WTC11 (cell line): ENCODE results near the gene FBXL16. TPM values are rescaled to one million over a fixed set of nuclear protein-coding genes. Genes with fewer than 3 reads are reported as not detected.
A peak's percentile ranks its signal among the peaks of the same experiment; 100 is the strongest.

Source experiments
- CREB1 ChIP-seq: sonication (generic); formaldehyde crosslinking; IDR thresholded peaks from 2 replicates; pipeline ENCODE4 v1.8.0; 2023; ENCODE audit warnings: mild to moderate bottlenecking, missing genetic modification reagents
- ELF4 ChIP-seq: sonication (generic); formaldehyde crosslinking; IDR thresholded peaks from 2 replicates; pipeline ENCODE4 v1.8.1; 2022; ENCODE audit warnings: low read depth, mild to moderate bottlenecking, moderate library complexity, missing genetic modification reagents
- FOXJ3 ChIP-seq: sonication (generic); formaldehyde crosslinking; IDR thresholded peaks from 2 replicates; pipeline ENCODE4 v1.9.0; 2021; ENCODE audit warnings: missing genetic modification reagents, mild to moderate bottlenecking, borderline replicate concordance
- JAZF1 ChIP-seq: fragments of 250-450 bp; sonication (Bioruptor Pico); IDR thresholded peaks from 2 replicates; pipeline ENCODE4 v1.9.0; 2021; ENCODE audit warnings: moderate library complexity, mild to moderate bottlenecking, inconsistent platforms
- MXD4 ChIP-seq: fragments of 250-450 bp; sonication (Bioruptor Pico); IDR thresholded peaks from 2 replicates; pipeline ENCODE4 v1.8.0; 2021; ENCODE audit warnings: mild to moderate bottlenecking, moderate library complexity, borderline replicate concordance
- ZNF219 ChIP-seq: sonication (generic); formaldehyde crosslinking; IDR thresholded peaks from 2 replicates; pipeline ENCODE4 v1.8.0; 2023; ENCODE audit warnings: missing genetic modification reagents, mild to moderate bottlenecking, borderline replicate concordance
- ZNF317 ChIP-seq: sonication (generic); formaldehyde crosslinking; IDR thresholded peaks from 2 replicates; pipeline ENCODE4 v1.8.1; 2023; ENCODE audit warnings: low read depth, mild to moderate bottlenecking, moderate library complexity, missing genetic modification reagents, borderline replicate concordance
- total RNA-seq: library from RNA; stranded (reverse); gene quantifications from 3 replicates; pipeline ENCODE4 v1.2.3, GENCODE V29; 2021
- TF ChIP-seq, protein P1 (sequence below): sonication (generic); formaldehyde crosslinking; IDR thresholded peaks from 2 replicates; pipeline ENCODE4 v1.8.0; 2023; ENCODE audit warnings: missing genetic modification reagents, mild to moderate bottlenecking, borderline replicate concordance
- TF ChIP-seq, protein P2 (sequence below): sonication (generic); formaldehyde crosslinking; IDR thresholded peaks from 2 replicates; pipeline ENCODE4 v1.8.0; 2022; ENCODE audit warnings: mild to moderate bottlenecking, missing genetic modification reagents
- TF ChIP-seq, protein P3 (sequence below): sonication (generic); formaldehyde crosslinking; IDR thresholded peaks from 2 replicates; pipeline ENCODE4 v1.8.1; 2022; ENCODE audit warnings: mild to moderate bottlenecking, moderate library complexity, missing genetic modification reagents
- TF ChIP-seq, protein P4 (sequence below): sonication (generic); formaldehyde crosslinking; conservative IDR thresholded peaks from 2 replicates; pipeline ENCODE4 v1.8.1; 2023; ENCODE audit warnings: mild to moderate bottlenecking, low read depth, missing genetic modification reagents, moderate library complexity
- TF ChIP-seq, protein P5 (sequence below): sonication (generic); formaldehyde crosslinking; IDR thresholded peaks from 2 replicates; pipeline ENCODE4 v1.8.1; 2022; ENCODE audit warnings: mild to moderate bottlenecking, missing genetic modification reagents, moderate library complexity, borderline replicate concordance
- TF ChIP-seq, protein P6 (sequence below): sonication (generic); formaldehyde crosslinking; IDR thresholded peaks from 2 replicates; pipeline ENCODE4 v1.8.1; 2023; ENCODE audit warnings: mild to moderate bottlenecking, missing genetic modification reagents
- TF ChIP-seq, protein P7 (sequence below): sonication (generic); formaldehyde crosslinking; IDR thresholded peaks from 2 replicates; pipeline ENCODE4 v1.8.0; 2022; ENCODE audit warnings: missing genetic modification reagents
- TF ChIP-seq, protein P8 (sequence below): fragments of 250-450 bp; sonication (Bioruptor Pico); IDR thresholded peaks from 2 replicates; pipeline ENCODE4 v1.9.0; 2021; ENCODE audit warnings: mild to moderate bottlenecking, borderline replicate concordance

FBXL16 gene
- total RNA-seq, 1 experiment from 2014 or later, result 22.7 TPM

DNA sequence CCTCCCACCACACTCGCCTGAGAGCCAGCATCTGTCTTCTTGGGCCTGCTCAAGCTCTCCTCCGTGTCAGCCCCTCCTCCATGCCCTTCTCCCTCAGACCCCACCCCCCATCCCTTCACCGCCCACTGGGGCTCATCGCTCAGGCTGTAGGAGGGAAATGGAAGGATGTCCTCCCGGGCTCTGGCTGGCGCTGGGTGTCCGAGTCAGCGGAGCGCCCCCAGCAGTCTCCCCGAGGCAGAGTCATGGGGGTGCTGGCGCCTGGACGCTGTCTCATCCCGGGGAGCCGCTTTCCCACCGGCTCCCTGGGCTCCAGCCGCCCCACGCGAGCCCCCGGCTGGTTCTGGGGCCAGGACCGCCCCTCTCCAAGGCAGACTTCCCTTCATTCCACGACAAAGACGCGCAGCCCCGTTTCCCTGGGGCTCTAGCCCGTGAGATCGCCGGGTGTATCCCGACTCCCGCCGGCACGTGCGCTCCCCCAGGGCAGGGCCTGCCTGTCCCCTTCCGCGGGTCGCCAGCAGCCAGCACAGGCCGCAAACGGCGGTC lies 14.9 kb upstream of the FBXL16 start (continued):
- TF ChIP-seq, protein P1, sequence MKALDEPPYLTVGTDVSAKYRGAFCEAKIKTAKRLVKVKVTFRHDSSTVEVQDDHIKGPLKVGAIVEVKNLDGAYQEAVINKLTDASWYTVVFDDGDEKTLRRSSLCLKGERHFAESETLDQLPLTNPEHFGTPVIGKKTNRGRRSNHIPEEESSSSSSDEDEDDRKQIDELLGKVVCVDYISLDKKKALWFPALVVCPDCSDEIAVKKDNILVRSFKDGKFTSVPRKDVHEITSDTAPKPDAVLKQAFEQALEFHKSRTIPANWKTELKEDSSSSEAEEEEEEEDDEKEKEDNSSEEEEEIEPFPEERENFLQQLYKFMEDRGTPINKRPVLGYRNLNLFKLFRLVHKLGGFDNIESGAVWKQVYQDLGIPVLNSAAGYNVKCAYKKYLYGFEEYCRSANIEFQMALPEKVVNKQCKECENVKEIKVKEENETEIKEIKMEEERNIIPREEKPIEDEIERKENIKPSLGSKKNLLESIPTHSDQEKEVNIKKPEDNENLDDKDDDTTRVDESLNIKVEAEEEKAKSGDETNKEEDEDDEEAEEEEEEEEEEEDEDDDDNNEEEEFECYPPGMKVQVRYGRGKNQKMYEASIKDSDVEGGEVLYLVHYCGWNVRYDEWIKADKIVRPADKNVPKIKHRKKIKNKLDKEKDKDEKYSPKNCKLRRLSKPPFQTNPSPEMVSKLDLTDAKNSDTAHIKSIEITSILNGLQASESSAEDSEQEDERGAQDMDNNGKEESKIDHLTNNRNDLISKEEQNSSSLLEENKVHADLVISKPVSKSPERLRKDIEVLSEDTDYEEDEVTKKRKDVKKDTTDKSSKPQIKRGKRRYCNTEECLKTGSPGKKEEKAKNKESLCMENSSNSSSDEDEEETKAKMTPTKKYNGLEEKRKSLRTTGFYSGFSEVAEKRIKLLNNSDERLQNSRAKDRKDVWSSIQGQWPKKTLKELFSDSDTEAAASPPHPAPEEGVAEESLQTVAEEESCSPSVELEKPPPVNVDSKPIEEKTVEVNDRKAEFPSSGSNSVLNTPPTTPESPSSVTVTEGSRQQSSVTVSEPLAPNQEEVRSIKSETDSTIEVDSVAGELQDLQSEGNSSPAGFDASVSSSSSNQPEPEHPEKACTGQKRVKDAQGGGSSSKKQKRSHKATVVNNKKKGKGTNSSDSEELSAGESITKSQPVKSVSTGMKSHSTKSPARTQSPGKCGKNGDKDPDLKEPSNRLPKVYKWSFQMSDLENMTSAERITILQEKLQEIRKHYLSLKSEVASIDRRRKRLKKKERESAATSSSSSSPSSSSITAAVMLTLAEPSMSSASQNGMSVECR, result peak; percentile 91; the same call in 1 of the 2 replicates
- TF ChIP-seq ZNF317 (CRISPR knock-in tag) (no peak), JAZF1 (CRISPR knock-in tag) (no peak), ZNF219 (CRISPR knock-in tag) (0 out of 2 replicates have a peak, but pooled peaks have one; percentile 27), CREB1 (CRISPR knock-in tag) (no peak), MXD4 (CRISPR knock-in tag) (no peak), FOXJ3 (no peak), ELF4 (CRISPR knock-in tag) (no peak)
- TF ChIP-seq, protein P2, sequence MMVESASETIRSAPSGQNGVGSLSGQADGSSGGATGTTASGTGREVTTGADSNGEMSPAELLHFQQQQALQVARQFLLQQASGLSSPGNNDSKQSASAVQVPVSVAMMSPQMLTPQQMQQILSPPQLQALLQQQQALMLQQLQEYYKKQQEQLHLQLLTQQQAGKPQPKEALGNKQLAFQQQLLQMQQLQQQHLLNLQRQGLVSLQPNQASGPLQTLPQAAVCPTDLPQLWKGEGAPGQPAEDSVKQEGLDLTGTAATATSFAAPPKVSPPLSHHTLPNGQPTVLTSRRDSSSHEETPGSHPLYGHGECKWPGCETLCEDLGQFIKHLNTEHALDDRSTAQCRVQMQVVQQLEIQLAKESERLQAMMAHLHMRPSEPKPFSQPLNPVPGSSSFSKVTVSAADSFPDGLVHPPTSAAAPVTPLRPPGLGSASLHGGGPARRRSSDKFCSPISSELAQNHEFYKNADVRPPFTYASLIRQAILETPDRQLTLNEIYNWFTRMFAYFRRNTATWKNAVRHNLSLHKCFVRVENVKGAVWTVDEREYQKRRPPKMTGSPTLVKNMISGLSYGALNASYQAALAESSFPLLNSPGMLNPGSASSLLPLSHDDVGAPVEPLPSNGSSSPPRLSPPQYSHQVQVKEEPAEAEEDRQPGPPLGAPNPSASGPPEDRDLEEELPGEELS, result no peak
- TF ChIP-seq, protein P3, sequence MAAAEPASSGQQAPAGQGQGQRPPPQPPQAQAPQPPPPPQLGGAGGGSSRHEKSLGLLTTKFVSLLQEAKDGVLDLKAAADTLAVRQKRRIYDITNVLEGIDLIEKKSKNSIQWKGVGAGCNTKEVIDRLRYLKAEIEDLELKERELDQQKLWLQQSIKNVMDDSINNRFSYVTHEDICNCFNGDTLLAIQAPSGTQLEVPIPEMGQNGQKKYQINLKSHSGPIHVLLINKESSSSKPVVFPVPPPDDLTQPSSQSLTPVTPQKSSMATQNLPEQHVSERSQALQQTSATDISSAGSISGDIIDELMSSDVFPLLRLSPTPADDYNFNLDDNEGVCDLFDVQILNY (CRISPR knock-in tag), result no peak
- TF ChIP-seq, protein P4, sequence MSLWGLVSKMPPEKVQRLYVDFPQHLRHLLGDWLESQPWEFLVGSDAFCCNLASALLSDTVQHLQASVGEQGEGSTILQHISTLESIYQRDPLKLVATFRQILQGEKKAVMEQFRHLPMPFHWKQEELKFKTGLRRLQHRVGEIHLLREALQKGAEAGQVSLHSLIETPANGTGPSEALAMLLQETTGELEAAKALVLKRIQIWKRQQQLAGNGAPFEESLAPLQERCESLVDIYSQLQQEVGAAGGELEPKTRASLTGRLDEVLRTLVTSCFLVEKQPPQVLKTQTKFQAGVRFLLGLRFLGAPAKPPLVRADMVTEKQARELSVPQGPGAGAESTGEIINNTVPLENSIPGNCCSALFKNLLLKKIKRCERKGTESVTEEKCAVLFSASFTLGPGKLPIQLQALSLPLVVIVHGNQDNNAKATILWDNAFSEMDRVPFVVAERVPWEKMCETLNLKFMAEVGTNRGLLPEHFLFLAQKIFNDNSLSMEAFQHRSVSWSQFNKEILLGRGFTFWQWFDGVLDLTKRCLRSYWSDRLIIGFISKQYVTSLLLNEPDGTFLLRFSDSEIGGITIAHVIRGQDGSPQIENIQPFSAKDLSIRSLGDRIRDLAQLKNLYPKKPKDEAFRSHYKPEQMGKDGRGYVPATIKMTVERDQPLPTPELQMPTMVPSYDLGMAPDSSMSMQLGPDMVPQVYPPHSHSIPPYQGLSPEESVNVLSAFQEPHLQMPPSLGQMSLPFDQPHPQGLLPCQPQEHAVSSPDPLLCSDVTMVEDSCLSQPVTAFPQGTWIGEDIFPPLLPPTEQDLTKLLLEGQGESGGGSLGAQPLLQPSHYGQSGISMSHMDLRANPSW (CRISPR knock-in tag), result no peak
- TF ChIP-seq, protein P5, sequence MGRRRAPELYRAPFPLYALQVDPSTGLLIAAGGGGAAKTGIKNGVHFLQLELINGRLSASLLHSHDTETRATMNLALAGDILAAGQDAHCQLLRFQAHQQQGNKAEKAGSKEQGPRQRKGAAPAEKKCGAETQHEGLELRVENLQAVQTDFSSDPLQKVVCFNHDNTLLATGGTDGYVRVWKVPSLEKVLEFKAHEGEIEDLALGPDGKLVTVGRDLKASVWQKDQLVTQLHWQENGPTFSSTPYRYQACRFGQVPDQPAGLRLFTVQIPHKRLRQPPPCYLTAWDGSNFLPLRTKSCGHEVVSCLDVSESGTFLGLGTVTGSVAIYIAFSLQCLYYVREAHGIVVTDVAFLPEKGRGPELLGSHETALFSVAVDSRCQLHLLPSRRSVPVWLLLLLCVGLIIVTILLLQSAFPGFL (CRISPR knock-in tag), result no peak
- TF ChIP-seq, protein P6, sequence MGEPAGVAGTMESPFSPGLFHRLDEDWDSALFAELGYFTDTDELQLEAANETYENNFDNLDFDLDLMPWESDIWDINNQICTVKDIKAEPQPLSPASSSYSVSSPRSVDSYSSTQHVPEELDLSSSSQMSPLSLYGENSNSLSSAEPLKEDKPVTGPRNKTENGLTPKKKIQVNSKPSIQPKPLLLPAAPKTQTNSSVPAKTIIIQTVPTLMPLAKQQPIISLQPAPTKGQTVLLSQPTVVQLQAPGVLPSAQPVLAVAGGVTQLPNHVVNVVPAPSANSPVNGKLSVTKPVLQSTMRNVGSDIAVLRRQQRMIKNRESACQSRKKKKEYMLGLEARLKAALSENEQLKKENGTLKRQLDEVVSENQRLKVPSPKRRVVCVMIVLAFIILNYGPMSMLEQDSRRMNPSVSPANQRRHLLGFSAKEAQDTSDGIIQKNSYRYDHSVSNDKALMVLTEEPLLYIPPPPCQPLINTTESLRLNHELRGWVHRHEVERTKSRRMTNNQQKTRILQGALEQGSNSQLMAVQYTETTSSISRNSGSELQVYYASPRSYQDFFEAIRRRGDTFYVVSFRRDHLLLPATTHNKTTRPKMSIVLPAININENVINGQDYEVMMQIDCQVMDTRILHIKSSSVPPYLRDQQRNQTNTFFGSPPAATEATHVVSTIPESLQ (CRISPR knock-in tag), result no peak
- TF ChIP-seq, protein P7, sequence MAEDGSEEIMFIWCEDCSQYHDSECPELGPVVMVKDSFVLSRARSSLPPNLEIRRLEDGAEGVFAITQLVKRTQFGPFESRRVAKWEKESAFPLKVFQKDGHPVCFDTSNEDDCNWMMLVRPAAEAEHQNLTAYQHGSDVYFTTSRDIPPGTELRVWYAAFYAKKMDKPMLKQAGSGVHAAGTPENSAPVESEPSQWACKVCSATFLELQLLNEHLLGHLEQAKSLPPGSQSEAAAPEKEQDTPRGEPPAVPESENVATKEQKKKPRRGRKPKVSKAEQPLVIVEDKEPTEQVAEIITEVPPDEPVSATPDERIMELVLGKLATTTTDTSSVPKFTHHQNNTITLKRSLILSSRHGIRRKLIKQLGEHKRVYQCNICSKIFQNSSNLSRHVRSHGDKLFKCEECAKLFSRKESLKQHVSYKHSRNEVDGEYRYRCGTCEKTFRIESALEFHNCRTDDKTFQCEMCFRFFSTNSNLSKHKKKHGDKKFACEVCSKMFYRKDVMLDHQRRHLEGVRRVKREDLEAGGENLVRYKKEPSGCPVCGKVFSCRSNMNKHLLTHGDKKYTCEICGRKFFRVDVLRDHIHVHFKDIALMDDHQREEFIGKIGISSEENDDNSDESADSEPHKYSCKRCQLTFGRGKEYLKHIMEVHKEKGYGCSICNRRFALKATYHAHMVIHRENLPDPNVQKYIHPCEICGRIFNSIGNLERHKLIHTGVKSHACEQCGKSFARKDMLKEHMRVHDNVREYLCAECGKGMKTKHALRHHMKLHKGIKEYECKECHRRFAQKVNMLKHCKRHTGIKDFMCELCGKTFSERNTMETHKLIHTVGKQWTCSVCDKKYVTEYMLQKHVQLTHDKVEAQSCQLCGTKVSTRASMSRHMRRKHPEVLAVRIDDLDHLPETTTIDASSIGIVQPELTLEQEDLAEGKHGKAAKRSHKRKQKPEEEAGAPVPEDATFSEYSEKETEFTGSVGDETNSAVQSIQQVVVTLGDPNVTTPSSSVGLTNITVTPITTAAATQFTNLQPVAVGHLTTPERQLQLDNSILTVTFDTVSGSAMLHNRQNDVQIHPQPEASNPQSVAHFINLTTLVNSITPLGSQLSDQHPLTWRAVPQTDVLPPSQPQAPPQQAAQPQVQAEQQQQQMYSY, result no peak
- TF ChIP-seq, protein P8, sequence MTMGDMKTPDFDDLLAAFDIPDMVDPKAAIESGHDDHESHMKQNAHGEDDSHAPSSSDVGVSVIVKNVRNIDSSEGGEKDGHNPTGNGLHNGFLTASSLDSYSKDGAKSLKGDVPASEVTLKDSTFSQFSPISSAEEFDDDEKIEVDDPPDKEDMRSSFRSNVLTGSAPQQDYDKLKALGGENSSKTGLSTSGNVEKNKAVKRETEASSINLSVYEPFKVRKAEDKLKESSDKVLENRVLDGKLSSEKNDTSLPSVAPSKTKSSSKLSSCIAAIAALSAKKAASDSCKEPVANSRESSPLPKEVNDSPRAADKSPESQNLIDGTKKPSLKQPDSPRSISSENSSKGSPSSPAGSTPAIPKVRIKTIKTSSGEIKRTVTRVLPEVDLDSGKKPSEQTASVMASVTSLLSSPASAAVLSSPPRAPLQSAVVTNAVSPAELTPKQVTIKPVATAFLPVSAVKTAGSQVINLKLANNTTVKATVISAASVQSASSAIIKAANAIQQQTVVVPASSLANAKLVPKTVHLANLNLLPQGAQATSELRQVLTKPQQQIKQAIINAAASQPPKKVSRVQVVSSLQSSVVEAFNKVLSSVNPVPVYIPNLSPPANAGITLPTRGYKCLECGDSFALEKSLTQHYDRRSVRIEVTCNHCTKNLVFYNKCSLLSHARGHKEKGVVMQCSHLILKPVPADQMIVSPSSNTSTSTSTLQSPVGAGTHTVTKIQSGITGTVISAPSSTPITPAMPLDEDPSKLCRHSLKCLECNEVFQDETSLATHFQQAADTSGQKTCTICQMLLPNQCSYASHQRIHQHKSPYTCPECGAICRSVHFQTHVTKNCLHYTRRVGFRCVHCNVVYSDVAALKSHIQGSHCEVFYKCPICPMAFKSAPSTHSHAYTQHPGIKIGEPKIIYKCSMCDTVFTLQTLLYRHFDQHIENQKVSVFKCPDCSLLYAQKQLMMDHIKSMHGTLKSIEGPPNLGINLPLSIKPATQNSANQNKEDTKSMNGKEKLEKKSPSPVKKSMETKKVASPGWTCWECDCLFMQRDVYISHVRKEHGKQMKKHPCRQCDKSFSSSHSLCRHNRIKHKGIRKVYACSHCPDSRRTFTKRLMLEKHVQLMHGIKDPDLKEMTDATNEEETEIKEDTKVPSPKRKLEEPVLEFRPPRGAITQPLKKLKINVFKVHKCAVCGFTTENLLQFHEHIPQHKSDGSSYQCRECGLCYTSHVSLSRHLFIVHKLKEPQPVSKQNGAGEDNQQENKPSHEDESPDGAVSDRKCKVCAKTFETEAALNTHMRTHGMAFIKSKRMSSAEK (CRISPR knock-in tag), result no peak
